Left lobe of liver (tissue), 2 donors: Measurements from ENCODE around the gene CASP8AP2. TPM values are rescaled to one million over a fixed set of nuclear protein-coding genes. Genes with fewer than 3 reads are reported as not detected.
"Not testable (repeated sequence)": the region's sequence is repeated elsewhere in the genome, so short reads cannot be mapped to it uniquely, and the experiment has no call there.

Experiments
- ATAC-seq: fragments of 200-7000 bp; cut with Tn5 transposase; one replicate; pipeline ENCODE4 v1.9.1; 2020; ENCODE audit warnings: mild to moderate bottlenecking, moderate library complexity
- DNase-seq: peaks from one replicate; pipeline ENCODE4 v3.0.0-alpha.2; 2020; ENCODE audit warnings: low spot score
- total RNA-seq: library from RNA; stranded (reverse); gene quantifications from one replicate; pipeline ENCODE4 v1.2.1, GENCODE V29; 2021
- donor health status: DM: no; HTN: no; CAD: no; lungs with moderate emphysema.
- donor health status: DM: no; HTN: yes; CAD: no.

Gene CASP8AP2
- total RNA-seq, 1 donor from 2014 or later, result 4.6 TPM

DNA sequence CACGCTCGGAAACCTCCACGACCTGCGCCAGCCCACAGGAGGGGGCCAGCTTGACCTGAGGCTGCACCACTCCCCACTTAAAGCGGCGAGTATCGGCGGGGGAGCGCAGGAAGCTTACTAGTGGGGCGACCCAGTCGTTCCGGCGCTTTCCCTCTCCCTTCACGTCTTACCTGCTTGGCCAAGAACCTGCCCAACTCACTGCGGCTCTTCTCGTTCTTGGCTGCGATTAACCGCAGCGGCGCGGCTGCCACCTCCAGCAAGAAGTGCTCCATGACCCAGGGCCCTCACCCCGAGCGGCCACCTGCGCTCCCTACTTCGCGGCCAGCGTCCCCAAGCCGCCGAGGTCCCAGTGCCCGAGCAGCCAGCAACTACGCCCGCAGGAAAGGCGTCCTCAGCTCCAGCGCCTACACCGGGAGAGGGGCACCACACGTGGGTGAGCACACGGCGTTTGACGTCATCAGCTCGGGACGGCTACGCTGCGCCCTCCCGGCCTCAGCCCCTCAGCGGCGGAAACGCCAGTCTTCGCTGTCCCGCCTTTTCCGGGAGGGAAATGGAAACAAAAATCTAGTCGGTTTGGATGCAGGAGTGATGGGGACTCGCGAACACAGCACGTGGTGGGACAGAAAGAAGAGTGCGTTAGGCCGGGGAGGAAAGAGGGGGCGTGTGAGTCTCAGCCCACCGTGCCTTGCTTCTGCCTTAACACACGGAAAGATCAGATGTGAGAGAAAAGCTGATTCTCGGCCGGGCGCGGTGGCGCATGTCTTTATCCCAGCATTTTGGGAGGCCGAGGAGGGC, 10.1 kb upstream of the CASP8AP2 start, which contains the start of gene MDN1:
Gene MDN1, minus strand, starts transcription at position 459 of the 795 bp plus-strand sequence. Its CDS starts 187 bp downstream, at position 272.
- DNase-seq (peak; percentile 91), ATAC-seq (peak; percentile 96)

DNA sequence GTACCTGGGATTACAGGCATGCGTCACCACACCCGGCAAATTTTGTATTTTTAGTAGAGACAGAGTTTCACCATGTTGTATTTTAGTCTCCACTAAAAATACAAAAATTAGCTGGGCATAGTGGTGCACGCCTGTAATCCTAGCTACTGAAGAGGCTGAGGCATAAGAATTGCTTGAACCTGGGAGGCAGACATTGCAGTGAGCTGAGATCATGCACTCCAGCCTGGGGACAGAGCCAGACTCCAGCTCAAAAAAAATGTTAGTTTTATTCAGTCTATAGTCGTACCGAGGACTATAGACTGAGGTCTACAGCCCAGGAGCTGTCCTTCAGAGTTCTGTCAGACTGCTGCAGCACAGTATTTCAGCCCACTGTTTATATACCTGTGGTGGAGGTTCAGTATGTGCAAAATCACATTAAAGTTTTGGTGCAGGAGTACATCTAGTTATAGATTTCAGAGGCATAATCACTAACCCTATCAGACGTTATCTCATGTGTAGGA, 3.6 kb upstream of the CASP8AP2 start:
- no peak for ATAC-seq
- no peak for DNase-seq

DNA sequence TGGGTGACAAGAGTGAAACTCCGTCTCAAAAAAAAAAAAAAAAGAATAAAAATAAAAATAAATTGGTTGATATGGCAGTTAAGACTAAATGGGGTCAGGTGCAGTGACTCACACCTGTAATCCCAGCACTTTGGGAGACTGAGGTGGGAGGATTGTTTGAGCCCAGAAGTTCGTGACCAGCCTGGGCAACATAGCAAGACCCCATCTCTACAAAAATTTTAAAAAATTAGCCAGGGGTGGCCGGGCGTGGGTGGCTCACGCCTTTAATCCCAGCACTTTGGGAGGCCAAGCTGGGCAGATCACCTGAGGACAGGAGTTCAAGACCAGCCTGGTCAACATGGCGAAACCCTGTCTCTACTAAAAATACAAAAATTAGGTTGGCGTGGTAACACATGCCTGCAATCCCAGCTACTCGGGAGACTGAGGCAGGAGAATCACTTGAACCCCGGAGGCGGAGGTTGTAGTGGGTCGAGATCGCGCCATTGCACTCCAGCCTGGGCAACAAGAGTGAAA, 1.1 kb upstream of the CASP8AP2 start:
- ATAC-seq, DNase-seq: not testable (repeated sequence)

DNA sequence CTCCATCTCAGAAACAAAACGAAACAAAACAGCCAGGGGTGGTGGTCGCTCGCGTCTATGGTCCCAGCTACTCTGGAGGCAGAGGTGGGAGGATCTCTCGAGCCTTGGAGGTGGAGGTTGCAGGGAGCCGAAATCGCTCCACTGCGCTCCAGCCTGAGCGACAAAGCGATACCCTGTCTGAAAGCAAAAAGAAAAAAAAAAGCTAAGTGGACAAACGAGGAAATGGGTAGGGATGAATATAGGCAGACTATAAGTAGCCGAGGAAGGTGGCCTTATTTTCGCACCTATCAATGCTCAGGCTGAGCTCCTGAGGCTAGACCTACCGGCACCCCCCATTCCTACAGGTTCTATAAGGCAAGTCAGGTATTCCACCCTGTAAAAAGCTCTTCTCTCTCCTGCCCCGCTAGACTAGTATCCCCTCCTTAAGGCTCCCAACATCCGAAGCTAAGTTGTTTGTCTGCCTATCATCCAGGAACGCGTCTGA, 650 bp upstream of the CASP8AP2 start:
- ATAC-seq (peak; percentile 45), DNase-seq (no peak)

GRCh38 chr6:89830170-89830809, 610 bp downstream of the CASP8AP2 start:
- ATAC-seq, result no peak
- no peak for DNase-seq

GRCh38 chr6:89834884-89835792, 5.5 kb downstream of the CASP8AP2 start:
- ATAC-seq (no peak), DNase-seq (no peak)

DNA sequence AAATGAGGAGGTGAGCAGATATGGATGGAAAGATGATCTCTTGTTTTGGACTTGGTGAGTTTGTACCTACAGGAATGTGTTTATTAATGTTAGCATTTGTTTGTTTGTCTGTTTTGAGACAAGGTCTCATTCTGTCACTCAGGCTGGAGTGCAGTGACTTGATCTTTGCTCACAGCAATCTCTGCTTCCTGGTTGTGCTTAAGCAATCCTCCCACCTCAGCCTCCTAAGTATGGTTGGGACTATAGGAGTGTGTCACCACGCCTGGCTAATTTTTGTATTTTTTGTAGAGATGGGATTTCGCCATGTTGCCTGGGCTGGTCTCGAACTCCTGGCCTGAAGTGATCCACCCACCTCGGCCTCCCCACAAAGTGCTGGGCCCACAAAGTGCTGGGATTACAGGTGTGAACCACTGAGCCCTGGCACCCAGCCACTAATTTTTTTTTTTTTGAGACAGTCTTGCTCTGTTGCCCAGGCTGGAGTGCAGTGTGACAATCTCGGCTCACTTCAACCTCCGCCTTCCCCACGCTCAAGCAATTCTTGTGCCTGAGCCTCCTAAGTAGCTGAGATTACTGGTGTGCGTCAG, 7.1 kb downstream of the CASP8AP2 start:
- ATAC-seq (no peak), DNase-seq (no peak)

- ATAC-seq, result peak; percentile 58
Measured at GRCh38 chr6:89840538-89840937, 10.9 kb downstream of the CASP8AP2 start.

GRCh38 chr6:89842228-89842627, 12.5 kb downstream of the CASP8AP2 start:
- ATAC-seq (no peak), DNase-seq (no peak)

More at GRCh38 chr6:89840538-89840937, 10.9 kb downstream of the CASP8AP2 start:
- DNase-seq, result no peak

DNA sequence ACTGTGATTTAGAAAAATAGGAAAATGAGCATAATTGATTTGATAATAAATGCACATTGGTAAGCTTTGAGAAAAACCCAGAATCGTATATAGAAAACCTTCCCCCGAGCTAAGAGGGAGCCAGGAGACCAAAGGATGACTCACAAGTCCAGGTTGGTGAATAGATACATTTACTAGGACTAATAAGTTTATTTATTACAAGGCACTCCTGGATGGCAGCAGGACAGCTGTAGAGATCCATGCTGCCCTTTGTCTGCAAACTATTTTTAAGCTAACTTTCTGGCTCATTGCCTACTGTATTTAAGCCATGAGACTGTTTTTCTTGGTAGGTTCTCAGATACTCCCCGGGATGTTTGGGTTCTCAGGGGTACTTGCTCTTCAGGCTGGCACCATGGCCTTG, 13.4 kb downstream of the CASP8AP2 start:
- ATAC-seq (no peak), DNase-seq (no peak)

DNA sequence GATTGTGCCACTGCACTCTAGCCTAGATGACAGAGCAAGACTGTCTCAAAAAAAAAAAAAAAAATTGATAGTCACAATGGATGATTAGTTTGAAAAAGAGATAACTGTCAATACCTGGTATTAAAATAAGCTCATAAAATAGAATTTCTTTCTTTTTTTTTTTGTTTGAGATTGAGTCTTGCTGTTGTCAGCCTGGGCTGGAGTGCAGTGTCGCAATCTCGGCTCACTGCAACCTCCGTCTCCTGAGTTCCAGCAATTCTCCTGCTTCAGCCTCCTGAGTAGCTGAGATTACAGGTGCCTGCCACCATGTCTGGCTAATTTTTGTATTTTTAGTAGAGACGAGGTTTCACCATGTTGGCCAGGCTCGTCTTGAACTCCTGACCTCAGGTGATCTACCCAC, 17.8 kb downstream of the CASP8AP2 start:
- not testable (repeated sequence) for DNase-seq, ATAC-seq

DNA sequence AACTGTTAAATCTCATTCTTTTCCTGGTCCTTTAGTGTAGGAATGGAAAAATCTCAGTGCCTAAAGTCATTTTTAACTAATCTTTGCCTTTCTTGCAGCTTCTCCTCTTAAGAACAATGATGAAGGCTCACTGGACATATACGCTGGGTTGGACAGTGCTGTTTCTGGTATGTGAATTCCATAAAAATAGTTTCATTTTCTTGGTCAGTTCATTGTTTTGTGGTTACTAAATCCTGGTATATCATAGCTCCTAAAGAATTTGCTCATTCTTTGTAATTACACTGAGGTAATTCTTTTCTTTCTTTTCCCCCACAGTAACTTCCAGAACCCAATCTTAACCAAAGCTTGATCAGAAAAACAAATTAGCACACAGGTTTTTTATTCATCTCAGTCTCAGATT, 23.4 kb downstream of the CASP8AP2 start:
- no peak for ATAC-seq
- no peak for DNase-seq

DNA sequence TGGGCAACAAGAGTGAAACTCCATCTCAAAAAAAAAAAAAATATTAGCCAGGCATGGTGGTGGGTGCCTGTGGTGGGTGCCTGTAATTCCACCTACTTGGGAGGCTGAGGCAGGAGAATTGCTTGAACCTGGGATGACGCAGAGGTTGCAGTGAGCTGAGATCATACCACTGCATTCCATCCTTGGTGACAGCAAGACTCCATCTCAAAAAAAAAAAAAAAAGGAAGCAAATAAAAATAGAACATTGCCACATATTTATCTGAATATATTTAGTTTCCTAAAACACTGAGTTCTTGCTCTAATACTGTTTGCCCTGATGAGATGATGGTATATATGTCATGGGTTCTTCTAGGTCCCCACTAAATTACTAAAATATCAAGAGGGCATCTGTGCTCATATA, 28.4 kb downstream of the CASP8AP2 start:
- DNase-seq (no peak), ATAC-seq (no peak)

GRCh38 chr6:89859744-89860143, 30.1 kb downstream of the CASP8AP2 start:
- DNase-seq, result no peak
- no peak for ATAC-seq

- no peak for ATAC-seq
- DNase-seq, result no peak
Measured at GRCh38 chr6:89862273-89862672, 32.6 kb downstream of the CASP8AP2 start.

DNA sequence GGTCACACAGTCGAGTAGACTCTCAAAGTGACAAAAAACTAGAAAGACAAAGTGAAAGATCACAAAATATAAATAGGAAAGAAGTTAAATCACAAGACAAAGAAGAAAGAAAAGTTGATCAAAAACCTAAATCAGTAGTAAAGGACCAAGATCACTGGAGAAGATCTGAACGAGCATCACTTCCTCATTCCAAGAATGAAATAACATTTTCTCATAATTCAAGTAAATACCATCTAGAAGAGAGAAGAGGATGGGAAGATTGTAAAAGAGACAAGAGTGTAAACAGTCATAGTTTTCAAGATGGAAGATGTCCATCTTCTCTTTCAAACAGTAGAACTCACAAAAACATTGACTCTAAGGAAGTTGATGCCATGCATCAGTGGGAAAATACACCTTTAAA, 33.0 kb downstream of the CASP8AP2 start:
- no peak for ATAC-seq
- no peak for DNase-seq

- no peak for DNase-seq
- no peak for ATAC-seq
Measured at GRCh38 chr6:89866024-89866678, 36.5 kb downstream of the CASP8AP2 start.

- no peak for DNase-seq
- ATAC-seq, result no peak
Measured at GRCh38 chr6:89873721-89874120, 44.0 kb downstream of the CASP8AP2 start.

- ATAC-seq, result no peak
- no peak for DNase-seq
Measured at GRCh38 chr6:89874438-89874837, 44.8 kb downstream of the CASP8AP2 start.
